A549 (cell line): Measurements from ENCODE around the gene GCNT2.

ENCODE experiments used
- HDAC2 ChIP-seq: fragments of 200-600 bp; sonication (generic); IDR thresholded peaks from 2 replicates; pipeline ENCODE4 v1.6.1; 2016
- MAX ChIP-seq: IDR thresholded peaks from 2 replicates; pipeline ENCODE4 v1.6.1; 2012
- TF ChIP-seq, protein P1 (sequence below): fragments of >200 bp; sonication (Bioruptor Twin); formaldehyde crosslinking; IDR thresholded peaks from 3 replicates; pipeline ENCODE4 v1.5.1; 2016

- TF ChIP-seq HDAC2 (no peak), MAX (no peak)
- TF ChIP-seq, protein P1, sequence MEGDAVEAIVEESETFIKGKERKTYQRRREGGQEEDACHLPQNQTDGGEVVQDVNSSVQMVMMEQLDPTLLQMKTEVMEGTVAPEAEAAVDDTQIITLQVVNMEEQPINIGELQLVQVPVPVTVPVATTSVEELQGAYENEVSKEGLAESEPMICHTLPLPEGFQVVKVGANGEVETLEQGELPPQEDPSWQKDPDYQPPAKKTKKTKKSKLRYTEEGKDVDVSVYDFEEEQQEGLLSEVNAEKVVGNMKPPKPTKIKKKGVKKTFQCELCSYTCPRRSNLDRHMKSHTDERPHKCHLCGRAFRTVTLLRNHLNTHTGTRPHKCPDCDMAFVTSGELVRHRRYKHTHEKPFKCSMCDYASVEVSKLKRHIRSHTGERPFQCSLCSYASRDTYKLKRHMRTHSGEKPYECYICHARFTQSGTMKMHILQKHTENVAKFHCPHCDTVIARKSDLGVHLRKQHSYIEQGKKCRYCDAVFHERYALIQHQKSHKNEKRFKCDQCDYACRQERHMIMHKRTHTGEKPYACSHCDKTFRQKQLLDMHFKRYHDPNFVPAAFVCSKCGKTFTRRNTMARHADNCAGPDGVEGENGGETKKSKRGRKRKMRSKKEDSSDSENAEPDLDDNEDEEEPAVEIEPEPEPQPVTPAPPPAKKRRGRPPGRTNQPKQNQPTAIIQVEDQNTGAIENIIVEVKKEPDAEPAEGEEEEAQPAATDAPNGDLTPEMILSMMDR, result no peak
These were observed 683 bp upstream of the GCNT2 start for GRCh38 chr6:10520468-10520867.
